Measurements from ENCODE around the gene CCDC47.

- no peak for TF ChIP-seq POLR2AphosphoS5 (IDR thresholded peaks at IDR 0.05; ENCODE audit: low read depth, low read length)
- no peak for TF ChIP-seq YY1 (IDR thresholded peaks at IDR 0.05; ENCODE audit: extremely low read depth, insufficient replicate concordance, low read depth, low read length)
- TF ChIP-seq CTCF (IDR thresholded peaks at IDR 0.05 in 2 of 3, conservative IDR thresholded peaks at IDR 0.05 in 1 of 3; ENCODE audit: borderline replicate concordance in 1 of 3, insufficient read depth in 1 of 3, low read depth in 2 of 3, low read length in 2 of 3), result no peak
- no peak for TF ChIP-seq POLR2A (IDR thresholded peaks at IDR 0.05; ENCODE audit: borderline replicate concordance, extremely low read depth, insufficient read depth, insufficient read length)
- no peak for TF ChIP-seq ZNF274 (IDR thresholded peaks at IDR 0.05; ENCODE audit: low read depth, low read length)
- TF ChIP-seq FOSL1 (IDR thresholded peaks at IDR 0.05; ENCODE audit: low read depth), result no peak
Observed at GRCh38 chr17:63705657-63706056, 67.7 kb downstream of the CCDC47 start.
